K562 (cell line): ENCODE results near the gene CPED1. TPM values are rescaled to one million over a fixed set of nuclear protein-coding genes. Genes with fewer than 3 reads are reported as not detected.

Experiments used
- ATF3 ChIP-seq, 2 experiments: fragments of 450-650 bp in 1 of 2; sonication (generic) in 1 of 2; formaldehyde crosslinking in 1 of 2; IDR thresholded peaks in 1 of 2; conservative IDR thresholded peaks in 1 of 2; 2 replicates each; pipeline versions ENCODE4 v1.6.1 to v1.8.1; 2016 to 2023; ENCODE audit warnings: mild to moderate bottlenecking in 2 of 2, moderate library complexity in 2 of 2, inconsistent platforms in 1 of 2, missing genetic modification reagents in 1 of 2
- CBX3 ChIP-seq, 2 experiments: IDR thresholded peaks; 1 replicate in 1 of 2; 2 replicates in 1 of 2; pipeline ENCODE4 v1.6.1; 2012; ENCODE audit warnings: inconsistent platforms in 2 of 2, low read length in 2 of 2, borderline replicate concordance in 1 of 2, control low read depth in 1 of 2
- EP300 ChIP-seq: IDR thresholded peaks from 2 replicates; pipeline ENCODE4 v1.6.1; 2012; ENCODE audit warnings: low read length, improper control_type of control experiment
- GATA2 ChIP-seq: sonication (generic); formaldehyde crosslinking; IDR thresholded peaks from 2 replicates; pipeline ENCODE4 v1.4.0; 2020; ENCODE audit warnings: mild to moderate bottlenecking, missing genetic modification reagents
- HEY1 ChIP-seq: fragments of 250-450 bp; sonication (Bioruptor Pico); IDR thresholded peaks from 2 replicates; pipeline ENCODE4 v1.5.0; 2020; ENCODE audit warnings: mild to moderate bottlenecking, moderate library complexity, borderline replicate concordance
- KLF13 ChIP-seq: fragments of 450-650 bp; IDR thresholded peaks from 2 replicates; pipeline ENCODE4 v1.6.1; 2016; ENCODE audit warnings: missing genetic modification characterization, low read depth, mild to moderate bottlenecking, missing compliant biosample characterization, moderate library complexity, borderline replicate concordance
- LEF1 ChIP-seq: fragments of 450-650 bp; IDR thresholded peaks from 2 replicates; pipeline ENCODE4 v1.6.1; 2016; ENCODE audit warnings: mild to moderate bottlenecking
- MBD1 ChIP-seq: fragments of 250-450 bp; sonication (Bioruptor Pico); IDR thresholded peaks from 2 replicates; pipeline ENCODE4 v1.8.0; 2022; ENCODE audit warnings: inconsistent platforms
- PBX2 ChIP-seq, 2 experiments: IDR thresholded peaks in 1 of 2; conservative IDR thresholded peaks in 1 of 2; 2 replicates each; pipeline ENCODE4 v1.6.1; 2016; ENCODE audit warnings: low read depth in 2 of 2, mild to moderate bottlenecking in 1 of 2, missing compliant biosample characterization in 1 of 2, missing genetic modification characterization in 1 of 2, moderate library complexity in 1 of 2
- SP1 ChIP-seq: sonication (generic); formaldehyde crosslinking; IDR thresholded peaks from 2 replicates; pipeline ENCODE4 v1.8.1; 2022; ENCODE audit warnings: mild to moderate bottlenecking, missing genetic modification reagents
- TRIM24 ChIP-seq, 2 experiments: fragments of 450-650 bp; IDR thresholded peaks; 2 replicates each; pipeline ENCODE4 v1.6.1; 2016
- USF1 ChIP-seq: sonication (generic); formaldehyde crosslinking; IDR thresholded peaks from 2 replicates; pipeline ENCODE4 v1.9.0; 2022; ENCODE audit warnings: mild to moderate bottlenecking, missing genetic modification reagents
- ZFP36 ChIP-seq: fragments of 150-350 bp; IDR thresholded peaks from 2 replicates; pipeline ENCODE4 v1.6.1; 2018; ENCODE audit warnings: low read length, low read depth; ENCODE audit not compliant: partially characterized antibody
- ZSCAN32 ChIP-seq: fragments of 450-650 bp; formaldehyde crosslinking; IDR thresholded peaks from 2 replicates; pipeline ENCODE4 v1.4.0; 2020; ENCODE audit warnings: mild to moderate bottlenecking, moderate library complexity
- polyA plus RNA-seq, 8 experiments: library from polyadenylated mRNA; depleted of rRNA in 4 of 8; stranded (reverse) in 5 of 8; unstranded in 3 of 8; fragments of >200 nt; fragmentation: Nextera tagmentation in 2 of 8; fragmentation: Illumina TruSeq in 1 of 8; extraction: Ambion mirVana in 2 of 8; extraction: Trizol in 1 of 8; gene quantifications; 2 replicates each; pipeline versions ENCODE4 v1.2.1 to v1.2.3, GENCODE V29; 2011 to 2014; ENCODE audit warnings: inconsistent platforms in 1 of 8, missing spikeins in 1 of 8
- total RNA-seq, 7 experiments: library from RNA; depleted of rRNA in 6 of 7; stranded (reverse); fragments of >200 nt in 6 of 7; fragmentation: Illumina TruSeq in 2 of 7; extraction: Trizol in 2 of 7; gene quantifications; 2 replicates each; pipeline versions ENCODE4 v1.2.1 to v1.2.3, GENCODE V29; 2011 to 2021; ENCODE audit warnings: low replicate concordance in 1 of 7
- TF ChIP-seq, protein P1 (sequence below): sonication (generic); formaldehyde crosslinking; IDR thresholded peaks from 2 replicates; pipeline ENCODE4 v1.8.0; 2023; ENCODE audit warnings: missing genetic modification reagents, mild to moderate bottlenecking, borderline replicate concordance

Gene CPED1
- total and polyA plus RNA-seq, 9 of the 15 experiments (the other 6 are each of a cell fraction or from before 2014, with no cell fraction given) = 195 to 393 (median 290) TPM

GRCh38 chr7:121285066-121285667 is 296.7 kb downstream of the CPED1 start (continued):
- TF ChIP-seq EP300 (no peak), SP1 (CRISPR knock-in tag) (no peak), KLF13 (no peak), HEY1 (no peak), CBX3 (IDR thresholded peaks at IDR 0.05; ENCODE audit: borderline replicate concordance in 1 of 2, low read length in 2 of 2) (peak in 1 of 2 experiments; percentile 97; a peak in 2 of 3 replicates), PBX2 (CRISPR knock-in tag; IDR thresholded peaks at IDR 0.05; ENCODE audit: low read depth) (no peak), PBX2 (tag; conservative IDR thresholded peaks at IDR 0.05; ENCODE audit: low read depth) (no peak), ATF3 (IDR thresholded peaks at IDR 0.05) (peak; percentile 75), ATF3 (CRISPR knock-in tag; conservative IDR thresholded peaks at IDR 0.05) (no peak), ZSCAN32 (CRISPR knock-in tag) (no peak), MBD1 (CRISPR knock-in tag) (no peak), ZFP36 (peak; percentile 95), USF1 (CRISPR knock-in tag) (no peak), GATA2 (CRISPR knock-in tag) (no peak), TRIM24 (IDR thresholded peaks at IDR 0.05) (0 out of 4 replicates have a peak, but pooled peaks of 1 of the 2 experiments have one; percentile 26), LEF1 (no peak)
- TF ChIP-seq, protein P1, sequence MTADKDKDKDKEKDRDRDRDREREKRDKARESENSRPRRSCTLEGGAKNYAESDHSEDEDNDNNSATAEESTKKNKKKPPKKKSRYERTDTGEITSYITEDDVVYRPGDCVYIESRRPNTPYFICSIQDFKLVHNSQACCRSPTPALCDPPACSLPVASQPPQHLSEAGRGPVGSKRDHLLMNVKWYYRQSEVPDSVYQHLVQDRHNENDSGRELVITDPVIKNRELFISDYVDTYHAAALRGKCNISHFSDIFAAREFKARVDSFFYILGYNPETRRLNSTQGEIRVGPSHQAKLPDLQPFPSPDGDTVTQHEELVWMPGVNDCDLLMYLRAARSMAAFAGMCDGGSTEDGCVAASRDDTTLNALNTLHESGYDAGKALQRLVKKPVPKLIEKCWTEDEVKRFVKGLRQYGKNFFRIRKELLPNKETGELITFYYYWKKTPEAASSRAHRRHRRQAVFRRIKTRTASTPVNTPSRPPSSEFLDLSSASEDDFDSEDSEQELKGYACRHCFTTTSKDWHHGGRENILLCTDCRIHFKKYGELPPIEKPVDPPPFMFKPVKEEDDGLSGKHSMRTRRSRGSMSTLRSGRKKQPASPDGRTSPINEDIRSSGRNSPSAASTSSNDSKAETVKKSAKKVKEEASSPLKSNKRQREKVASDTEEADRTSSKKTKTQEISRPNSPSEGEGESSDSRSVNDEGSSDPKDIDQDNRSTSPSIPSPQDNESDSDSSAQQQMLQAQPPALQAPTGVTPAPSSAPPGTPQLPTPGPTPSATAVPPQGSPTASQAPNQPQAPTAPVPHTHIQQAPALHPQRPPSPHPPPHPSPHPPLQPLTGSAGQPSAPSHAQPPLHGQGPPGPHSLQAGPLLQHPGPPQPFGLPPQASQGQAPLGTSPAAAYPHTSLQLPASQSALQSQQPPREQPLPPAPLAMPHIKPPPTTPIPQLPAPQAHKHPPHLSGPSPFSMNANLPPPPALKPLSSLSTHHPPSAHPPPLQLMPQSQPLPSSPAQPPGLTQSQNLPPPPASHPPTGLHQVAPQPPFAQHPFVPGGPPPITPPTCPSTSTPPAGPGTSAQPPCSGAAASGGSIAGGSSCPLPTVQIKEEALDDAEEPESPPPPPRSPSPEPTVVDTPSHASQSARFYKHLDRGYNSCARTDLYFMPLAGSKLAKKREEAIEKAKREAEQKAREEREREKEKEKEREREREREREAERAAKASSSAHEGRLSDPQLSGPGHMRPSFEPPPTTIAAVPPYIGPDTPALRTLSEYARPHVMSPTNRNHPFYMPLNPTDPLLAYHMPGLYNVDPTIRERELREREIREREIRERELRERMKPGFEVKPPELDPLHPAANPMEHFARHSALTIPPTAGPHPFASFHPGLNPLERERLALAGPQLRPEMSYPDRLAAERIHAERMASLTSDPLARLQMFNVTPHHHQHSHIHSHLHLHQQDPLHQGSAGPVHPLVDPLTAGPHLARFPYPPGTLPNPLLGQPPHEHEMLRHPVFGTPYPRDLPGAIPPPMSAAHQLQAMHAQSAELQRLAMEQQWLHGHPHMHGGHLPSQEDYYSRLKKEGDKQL (CRISPR knock-in tag) = no peak
